Astrocyte of the hippocampus (primary cell): ENCODE results near the gene S1PR1.

Experiments used
- DNase-seq: peaks from one replicate; pipeline ENCODE4 v3.0.0; 2011; ENCODE audit warnings: low read depth, low spot score

Gene S1PR1

GRCh38 chr1:101245246-101245927, 8.6 kb downstream of the S1PR1 start:
- no peak for DNase-seq

- no peak for DNase-seq
Observed at GRCh38 chr1:101247404-101248287, 10.8 kb downstream of the S1PR1 start.

- no peak for DNase-seq
Observed at GRCh38 chr1:101250222-101250621, 13.4 kb downstream of the S1PR1 start.

GRCh38 chr1:101250656-101251272, 13.9 kb downstream of the S1PR1 start:
- peak; percentile 22 for DNase-seq

- no peak for DNase-seq
Observed at GRCh38 chr1:101251504-101251903, 14.7 kb downstream of the S1PR1 start.

- DNase-seq, result peak; percentile 48
Observed at GRCh38 chr1:101253976-101254674, 17.3 kb downstream of the S1PR1 start.

- peak; percentile 14 for DNase-seq
Observed at GRCh38 chr1:101257500-101258325, 20.9 kb downstream of the S1PR1 start.

GRCh38 chr1:101259744-101260148, 22.9 kb downstream of the S1PR1 start:
- DNase-seq, result peak; percentile 45

- peak; percentile 29 for DNase-seq
Observed at GRCh38 chr1:101260556-101261350, 23.9 kb downstream of the S1PR1 start.

- DNase-seq, result peak; percentile 44
Observed at GRCh38 chr1:101261623-101262022, 24.8 kb downstream of the S1PR1 start.

GRCh38 chr1:101262060-101262459, 25.2 kb downstream of the S1PR1 start:
- DNase-seq, result no peak

- DNase-seq, result peak; percentile 32
Observed at GRCh38 chr1:101262630-101263348, 26.0 kb downstream of the S1PR1 start.

GRCh38 chr1:101264697-101265096, 27.9 kb downstream of the S1PR1 start:
- no peak for DNase-seq

- no peak for DNase-seq
Observed at GRCh38 chr1:101265684-101266083, 28.9 kb downstream of the S1PR1 start.

- no peak for DNase-seq
Observed at GRCh38 chr1:101267082-101267481, 30.3 kb downstream of the S1PR1 start.

GRCh38 chr1:101268893-101269292, 32.1 kb downstream of the S1PR1 start:
- DNase-seq, result no peak

- no peak for DNase-seq
Observed at GRCh38 chr1:101275672-101276071, 38.9 kb downstream of the S1PR1 start.

- no peak for DNase-seq
Observed at GRCh38 chr1:101276818-101277217, 40.0 kb downstream of the S1PR1 start.

GRCh38 chr1:101278238-101278637, 41.4 kb downstream of the S1PR1 start:
- no peak for DNase-seq
